ENCODE data around the gene FAM222A. TPM values are rescaled to one million over a fixed set of nuclear protein-coding genes. Genes with fewer than 3 reads are reported as not detected.

The FAM222A gene
- 1 to 10 TPM in 1 of 2 donors, under 1 TPM in 1; 0.68 to 2.9 TPM for total RNA-seq

GRCh38 chr12:109713187-109714070, at the start of gene FAM222A:
Gene FAM222A, plus strand, starts transcription at chr12:109713825. Its CDS starts 30,322 bp downstream, at chr12:109744147.
- H3K4me1 ChIP-seq (ENCODE audit: control insufficient read depth in 1 of 2, low read depth in 2 of 2), result peaks cover 0 to 2% of the 10 kb centered on the region in 2 donors
- H3K4me3 ChIP-seq, result peak within 1 kb of the TSS; percentile 85
- DNase-seq (ENCODE audit: low spot score) (peak; percentile 82), ATAC-seq (ENCODE audit: insufficient number of reproducible peaks, low FRiP score, low read depth) (peak; percentile 87)
- H3K27me3 ChIP-seq (replicated peaks; ENCODE audit: insufficient read depth), result no peaks in the 10 kb centered on the region
- H3K9me3 ChIP-seq, result no peaks in the 10 kb centered on the region
- no peak for TF ChIP-seq CTCF (IDR thresholded peaks at IDR 0.05)
- H3K27ac ChIP-seq, result no peak within 1 kb of the TSS
- no peaks in the 10 kb centered on the region for H3K36me3 ChIP-seq

DNA sequence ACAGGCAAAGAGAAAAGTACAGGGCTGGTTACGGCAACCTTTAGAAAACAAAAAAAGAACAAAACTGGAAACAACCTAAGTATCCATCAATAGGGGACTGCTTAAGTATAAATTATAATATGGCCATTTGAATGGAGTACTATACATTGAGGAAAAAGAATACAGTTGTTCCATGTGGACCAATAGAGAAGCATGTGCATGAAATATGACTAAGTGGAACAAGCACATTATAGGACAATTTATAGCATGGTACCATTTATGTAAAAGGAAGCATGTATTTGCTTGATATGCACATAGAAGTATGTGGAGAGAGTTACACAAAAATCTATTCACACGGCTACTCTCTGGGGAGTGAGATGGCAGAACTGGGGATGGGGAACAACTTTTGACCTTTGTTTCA, 49.2 kb upstream of the FAM222A start:
- ATAC-seq (ENCODE audit: insufficient number of reproducible peaks, low FRiP score, low read depth) (no peak), DNase-seq (ENCODE audit: low spot score) (no peak)
- TF ChIP-seq CTCF (IDR thresholded peaks at IDR 0.05), result no peak
- H3K4me3 ChIP-seq, result no peak overlapping the region
- no peaks in the 10 kb centered on the region for H3K36me3 ChIP-seq
- H3K27me3 ChIP-seq (replicated peaks; ENCODE audit: insufficient read depth), result no peaks in the 10 kb centered on the region
- no peaks in the 10 kb centered on the region for H3K4me1 ChIP-seq (ENCODE audit: control insufficient read depth in 1 of 2, low read depth in 2 of 2)
- H3K9me3 ChIP-seq, result no peaks in the 10 kb centered on the region
- no peak overlapping the region for H3K27ac ChIP-seq

GRCh38 chr12:109666068-109666467, 47.6 kb upstream of the FAM222A start:
- Histone ChIP-seq H3K36me3 (no peaks in the 10 kb centered on the region), H3K27ac (no peak overlapping the region), H3K9me3 (no peaks in the 10 kb centered on the region), H3K4me3 (no peak overlapping the region), H3K27me3 (replicated peaks; ENCODE audit: insufficient read depth) (no peaks in the 10 kb centered on the region), H3K4me1 (ENCODE audit: control insufficient read depth in 1 of 2, low read depth in 2 of 2) (no peaks in the 10 kb centered on the region)
- no peak for TF ChIP-seq CTCF (IDR thresholded peaks at IDR 0.05)
- ATAC-seq (ENCODE audit: insufficient number of reproducible peaks, low FRiP score, low read depth) (no peak), DNase-seq (ENCODE audit: low spot score) (no peak)

DNA sequence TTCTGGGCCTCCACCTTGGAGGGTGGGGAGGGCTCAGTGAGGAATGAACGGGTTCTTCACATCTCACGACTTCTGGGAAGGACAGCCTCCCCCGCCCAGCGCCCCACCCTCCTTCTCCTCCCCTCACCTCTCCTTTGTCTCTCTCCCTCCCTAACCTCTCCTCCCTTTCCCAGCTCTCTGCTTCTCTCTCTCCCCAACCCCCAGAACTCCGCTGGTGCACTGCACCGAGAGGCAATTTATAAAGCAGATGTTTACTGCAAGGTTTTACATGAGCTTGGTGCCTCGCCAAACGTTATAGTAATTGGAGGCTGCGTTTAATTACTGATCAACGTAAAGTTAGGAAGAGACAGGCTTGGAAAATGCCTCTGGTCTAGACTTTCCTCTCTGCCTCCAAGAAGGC, 42.9 kb upstream of the FAM222A start:
- no peak for ATAC-seq (ENCODE audit: insufficient number of reproducible peaks, low FRiP score, low read depth)
- Histone ChIP-seq H3K36me3 (no peaks in the 10 kb centered on the region), H3K27me3 (replicated peaks; ENCODE audit: insufficient read depth) (no peaks in the 10 kb centered on the region), H3K9me3 (no peaks in the 10 kb centered on the region), H3K4me3 (no peak overlapping the region), H3K27ac (no peak overlapping the region), H3K4me1 (ENCODE audit: control insufficient read depth in 1 of 2, low read depth in 2 of 2) (no peaks in the 10 kb centered on the region)
- TF ChIP-seq CTCF (IDR thresholded peaks at IDR 0.05), result no peak
- no peak for DNase-seq (ENCODE audit: low spot score)

DNA sequence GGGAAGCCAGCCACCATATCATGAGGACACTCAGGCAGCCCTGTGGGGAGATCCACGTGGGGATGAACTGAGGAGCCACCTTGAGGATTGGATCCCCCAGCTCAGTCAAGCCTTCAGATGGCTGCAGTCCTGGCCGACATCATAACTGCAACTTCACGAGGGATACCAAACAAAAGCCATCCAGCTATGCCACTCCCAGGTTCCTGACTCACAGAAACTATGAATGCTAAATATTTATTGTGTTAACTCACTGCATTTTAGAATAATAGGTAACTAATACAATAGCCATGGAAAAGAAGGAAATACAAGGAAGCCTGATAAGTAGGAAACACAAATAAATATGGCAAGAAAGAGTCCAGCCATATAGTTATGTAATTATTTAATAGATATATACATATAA, 42.1 kb upstream of the FAM222A start:
- Histone ChIP-seq H3K27ac (no peak overlapping the region), H3K9me3 (no peaks in the 10 kb centered on the region), H3K4me1 (ENCODE audit: control insufficient read depth in 1 of 2, low read depth in 2 of 2) (no peaks in the 10 kb centered on the region), H3K36me3 (no peaks in the 10 kb centered on the region), H3K4me3 (no peak overlapping the region), H3K27me3 (replicated peaks; ENCODE audit: insufficient read depth) (no peaks in the 10 kb centered on the region)
- no peak for TF ChIP-seq CTCF (IDR thresholded peaks at IDR 0.05)
- DNase-seq (ENCODE audit: low spot score) (no peak), ATAC-seq (ENCODE audit: insufficient number of reproducible peaks, low FRiP score, low read depth) (no peak)

Measured in thoracic aorta (tissue), 2 donors.